Activated CD8-positive, alpha-beta T cell treated with anti-CD3 and anti-CD28 coated beads for 36 hours (primary cell): ENCODE results near the gene C10orf90. TPM values are rescaled to one million over a fixed set of nuclear protein-coding genes. Genes with fewer than 3 reads are reported as not detected.

Experiments used
- ATAC-seq: fragments of 200-7000 bp; cut with Tn5 transposase; one replicate; pipeline ENCODE4 v1.10.0; 2021; ENCODE audit warnings: mild to moderate bottlenecking, moderate library complexity
- CTCF ChIA-PET: fragments of 350-600 bp; sonication (Branson Sonifier 250); formaldehyde crosslinking; loops from one replicate; lab custom pipeline; 2021; ENCODE audit warnings: antibody characterized with exemption; lab: Charles Lee
- POLR2A ChIA-PET: fragments of 350-600 bp; sonication (Branson Sonifier 250); formaldehyde crosslinking; loops from one replicate; lab custom pipeline; 2021; ENCODE audit warnings: antibody characterized with exemption; lab: Charles Lee
- DNase-seq: peaks from one replicate; pipeline ENCODE4 v3.0.0-alpha.2; 2020
- H3K27ac Mint-ChIP-seq: one replicate; pipeline ENCODE4 v1.8.0; 2021; ENCODE audit warnings: mild to moderate bottlenecking, mixed read lengths
- H3K27me3 Mint-ChIP-seq: one replicate; pipeline ENCODE4 v1.8.0; 2021; ENCODE audit warnings: mixed read lengths
- H3K36me3 Mint-ChIP-seq: one replicate; pipeline ENCODE4 v1.8.0; 2021; ENCODE audit warnings: low read depth, mixed read lengths
- H3K4me1 Mint-ChIP-seq: one replicate; pipeline ENCODE4 v1.8.0; 2021; ENCODE audit warnings: low read depth, mixed read lengths
- H3K4me3 Mint-ChIP-seq: one replicate; pipeline ENCODE4 v1.8.0; 2021; ENCODE audit warnings: mild to moderate bottlenecking, moderate library complexity, mixed read lengths
- H3K9me3 Mint-ChIP-seq: one replicate; pipeline ENCODE4 v1.8.0; 2021; ENCODE audit warnings: mixed read lengths
- CTCF ChIP-seq: fragments of 200-600 bp; IDR thresholded peaks from one replicate; pipeline ENCODE4 v1.8.0; 2022; ENCODE audit warnings: antibody characterized with exemption, mild to moderate bottlenecking
- intact Hi-C: fragments of 100-400 bp; cut with micrococcal nuclease; formaldehyde crosslinking; loops from one replicate; pipeline ENCODE4 v1.10.0; 2022
- total RNA-seq, 2 experiments: library from RNA; stranded (reverse); gene quantifications; one replicate each; pipeline ENCODE4 v1.2.3, GENCODE V29; 2021

C10orf90 gene
- not detected for total RNA-seq

DNA sequence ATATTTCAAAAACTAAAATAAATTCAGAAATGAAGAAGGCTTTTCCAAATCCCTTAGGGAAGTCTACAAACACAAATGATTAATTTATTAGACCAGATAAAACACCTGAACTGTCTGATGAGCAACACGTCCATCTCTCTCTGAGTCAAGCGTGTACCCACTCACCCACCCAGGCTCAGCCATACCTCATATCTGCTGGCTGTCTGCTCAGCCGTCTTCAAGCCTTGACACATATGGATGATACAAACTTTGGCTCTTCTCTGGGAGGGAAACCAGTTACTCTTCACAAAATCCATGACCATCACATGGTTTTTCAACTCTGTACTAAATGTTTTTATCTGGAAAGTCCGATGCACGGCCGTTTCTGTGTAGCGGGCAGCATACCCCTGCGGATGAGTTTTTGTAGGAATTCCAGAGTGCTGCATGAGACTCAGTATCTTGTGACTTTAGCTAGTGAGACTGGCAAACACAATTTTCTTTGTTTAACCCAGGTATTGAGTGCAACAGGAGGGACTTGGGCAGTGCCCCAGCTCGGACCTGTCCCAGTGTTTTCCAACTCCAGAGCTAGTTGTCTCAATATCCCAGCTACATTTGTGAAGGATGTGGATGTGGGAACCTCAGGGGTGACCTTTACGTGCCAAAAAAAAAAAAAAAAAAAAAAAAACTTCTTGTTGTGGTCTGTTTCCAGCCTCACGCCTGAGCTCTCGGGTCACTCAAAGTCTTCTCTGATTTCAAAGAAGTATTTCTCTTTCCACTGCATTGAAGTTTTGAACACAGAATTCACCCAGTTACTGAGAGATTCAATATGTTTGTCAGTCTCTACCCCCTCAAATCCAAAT lies at the start of gene C10orf90:
Gene C10orf90 (minus strand): TSS at position 638 of the 839 bp plus-strand sequence. CDS start 213 bp downstream, at position 425.
- no peak for ATAC-seq
- Mint-ChIP-seq H3K27me3 (no peaks in the 10 kb centered on the region), H3K4me1 (no peaks in the 10 kb centered on the region), H3K9me3 (peaks cover 6% of the 10 kb centered on the region), H3K36me3 (no peaks in the 10 kb centered on the region), H3K4me3 (no peak within 1 kb of the TSS), H3K27ac (no peak within 1 kb of the TSS)
- ChIA-PET POLR2A (no interaction called here), CTCF (no interaction called here)
- no peak for TF ChIP-seq CTCF
- intact Hi-C loops = no loop called here
- no peak for DNase-seq

DNA sequence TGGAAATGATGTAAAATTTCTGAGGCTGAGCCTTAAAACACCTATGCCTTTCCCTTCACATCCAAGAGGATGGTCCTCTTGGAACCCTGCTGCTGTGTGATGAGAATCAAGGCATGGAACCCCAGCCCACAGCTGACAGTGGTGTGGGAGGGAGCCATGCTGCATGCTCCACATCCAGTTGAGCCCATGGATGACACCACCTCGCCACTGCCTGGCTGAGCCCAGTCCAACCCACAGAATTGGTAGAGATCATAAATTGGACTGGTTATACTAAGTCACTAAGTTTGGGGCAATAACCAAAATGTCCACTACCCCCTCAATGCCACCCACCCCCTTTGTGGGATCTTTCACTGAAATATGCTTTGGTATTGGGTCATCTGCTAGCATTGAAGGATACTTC lies 45.9 kb upstream of the C10orf90 start:
- POLR2A ChIA-PET = no interaction called here
- CTCF ChIA-PET = no interaction called here
- DNase-seq (no peak), ATAC-seq (no peak)
- TF ChIP-seq CTCF = no peak
- Mint-ChIP-seq H3K36me3 (no peaks in the 10 kb centered on the region), H3K27ac (no peak overlapping the region), H3K4me1 (no peaks in the 10 kb centered on the region), H3K27me3 (no peaks in the 10 kb centered on the region), H3K4me3 (no peak overlapping the region), H3K9me3 (no peaks in the 10 kb centered on the region)
- intact Hi-C loops = no loop called here

- TF ChIP-seq CTCF = no peak
- POLR2A ChIA-PET = no interaction called here
- no peak overlapping the region for H3K27ac Mint-ChIP-seq
- DNase-seq (no peak), ATAC-seq (no peak)
- CTCF ChIA-PET = no interaction called here
- intact Hi-C loops = no loop called here
- no peaks in the 10 kb centered on the region for H3K36me3 Mint-ChIP-seq
- H3K4me1 Mint-ChIP-seq = no peaks in the 10 kb centered on the region
- H3K27me3 Mint-ChIP-seq = no peaks in the 10 kb centered on the region
- no peak overlapping the region for H3K4me3 Mint-ChIP-seq
- H3K9me3 Mint-ChIP-seq = no peaks in the 10 kb centered on the region
These were observed 43.1 kb upstream of the C10orf90 start for GRCh38 chr10:126713594-126713993.

DNA sequence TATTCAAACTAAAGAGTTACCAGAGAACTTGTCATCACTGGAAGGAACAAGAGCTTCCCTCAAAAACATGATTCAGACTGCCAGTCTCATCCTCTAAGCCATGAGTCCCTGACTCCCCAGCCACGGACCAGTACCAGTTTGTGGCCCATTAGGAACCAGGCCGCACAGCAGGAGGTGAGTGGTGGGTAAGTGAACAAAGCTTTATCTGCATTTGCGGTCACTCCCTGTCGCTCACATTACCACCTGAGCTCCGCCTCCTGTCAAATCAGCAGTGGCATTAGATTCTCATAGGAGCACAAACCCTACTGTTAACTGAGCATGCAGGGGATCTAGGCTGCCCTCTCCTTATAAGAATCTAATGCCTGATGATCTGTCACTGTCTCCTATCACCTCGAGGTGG lies 42.2 kb upstream of the C10orf90 start:
- H3K4me1 Mint-ChIP-seq = no peaks in the 10 kb centered on the region
- TF ChIP-seq CTCF = no peak
- ATAC-seq (no peak), DNase-seq (no peak)
- ChIA-PET CTCF (no interaction called here), POLR2A (no interaction called here)
- no peaks in the 10 kb centered on the region for H3K36me3 Mint-ChIP-seq
- no peak overlapping the region for H3K27ac Mint-ChIP-seq
- intact Hi-C loops = no loop called here
- no peaks in the 10 kb centered on the region for H3K27me3 Mint-ChIP-seq
- H3K9me3 Mint-ChIP-seq = no peaks in the 10 kb centered on the region
- no peak overlapping the region for H3K4me3 Mint-ChIP-seq

DNA sequence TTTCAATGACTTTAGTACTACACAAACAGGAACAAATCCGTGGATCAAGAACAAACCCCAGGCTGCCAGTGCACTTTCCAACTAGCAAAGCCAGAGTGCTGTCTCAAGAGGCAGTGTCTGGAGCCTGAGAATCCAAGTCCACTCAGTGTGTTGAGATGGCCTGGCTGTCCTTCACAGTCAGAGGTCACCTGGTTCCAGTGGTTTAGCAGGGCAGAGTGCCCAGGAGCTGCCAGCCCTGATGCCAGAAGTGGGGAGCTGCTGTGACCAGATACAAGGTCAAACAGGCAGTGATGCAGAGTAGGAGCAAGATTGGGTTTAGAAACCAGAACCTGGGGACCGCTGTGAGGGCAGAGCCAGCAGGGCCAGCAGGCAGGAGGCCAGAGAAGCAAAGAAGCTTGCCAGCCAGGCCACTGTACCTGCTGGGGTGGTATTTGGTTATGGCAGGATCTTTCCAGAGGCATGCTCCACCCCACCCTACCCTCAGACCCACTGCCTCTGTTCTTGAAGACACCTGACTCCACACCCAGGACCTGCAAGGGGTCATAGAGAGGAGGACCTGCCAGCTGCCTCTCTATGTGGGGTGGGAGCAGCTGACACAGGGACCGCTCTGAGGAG lies 35.6 kb upstream of the C10orf90 start:
- H3K4me1 Mint-ChIP-seq = no peaks in the 10 kb centered on the region
- H3K4me3 Mint-ChIP-seq = no peak overlapping the region
- intact Hi-C loops = no loop called here
- H3K27ac Mint-ChIP-seq = no peak overlapping the region
- DNase-seq = no peak
- H3K27me3 Mint-ChIP-seq = no peaks in the 10 kb centered on the region
- ChIA-PET CTCF (no interaction called here), POLR2A (no interaction called here)
- no peak for TF ChIP-seq CTCF
- no peaks in the 10 kb centered on the region for H3K36me3 Mint-ChIP-seq
- no peaks in the 10 kb centered on the region for H3K9me3 Mint-ChIP-seq
- ATAC-seq = no peak
